Esophagus muscularis mucosa (tissue), 4 donors: ENCODE results near the gene PRSS58. TPM values are rescaled to one million over a fixed set of nuclear protein-coding genes. Genes with fewer than 3 reads are reported as not detected.

Experiments used
- DNase-seq: peaks from one replicate; pipeline ENCODE4 v3.0.0-alpha.2; 2017; ENCODE audit errors: extremely low spot score
- H3K27ac ChIP-seq, 4 donors: fragments of 200-600 bp; sonication (generic); replicated peaks in 1 of 4; 1 replicate in 3 of 4; 2 replicates in 1 of 4; pipeline ENCODE4 v1.5.1; 2016 to 2019; ENCODE audit warnings: mild to moderate bottlenecking in 1 of 4
- H3K27me3 ChIP-seq, 4 donors: fragments of 200-600 bp; sonication (generic); one replicate each; pipeline versions ENCODE4 v1.5.1 to v1.6.0; 2016 to 2019
- H3K36me3 ChIP-seq, 4 donors: fragments of 200-600 bp; sonication (generic); one replicate each; pipeline ENCODE4 v1.5.1; 2016 to 2019
- H3K4me1 ChIP-seq, 4 donors: fragments of 200-600 bp; sonication (generic); one replicate each; pipeline ENCODE4 v1.5.1; 2016 to 2019
- H3K4me3 ChIP-seq, 4 donors: fragments of 200-600 bp; sonication (generic); 1 replicate in 2 of 4; 2 replicates in 2 of 4; pipeline ENCODE4 v1.5.1; 2016 to 2019; ENCODE audit warnings: mild to moderate bottlenecking in 4 of 4, moderate library complexity in 1 of 4
- H3K9me3 ChIP-seq, 4 donors: fragments of 200-600 bp; sonication (generic); 1 replicate in 3 of 4; 2 replicates in 1 of 4; pipeline ENCODE4 v1.5.1; 2016 to 2019
- EP300 ChIP-seq: sonication (generic); formaldehyde crosslinking; IDR thresholded peaks from one replicate; pipeline ENCODE4 v1.6.1; 2017; ENCODE audit warnings: antibody characterized with exemption
- POLR2A ChIP-seq: fragments of 450-650 bp; IDR thresholded peaks from one replicate; pipeline ENCODE4 v1.6.1; 2017; ENCODE audit warnings: antibody characterized with exemption, moderate library complexity, mild to moderate bottlenecking, low read depth
- POLR2AphosphoS5 ChIP-seq, 2 donors: sonication (generic); formaldehyde crosslinking; IDR thresholded peaks; one replicate each; pipeline ENCODE4 v1.6.1; 2017; ENCODE audit warnings: antibody characterized with exemption in 2 of 2
- WGBS: methylation state at CpG from one replicate; pipeline ENCODE4 v1.1.5; 2018; 5-methylcytosine and 5-hydroxymethylcytosine counted together
- intact Hi-C: fragments of 100-400 bp; cut with DNase I; formaldehyde crosslinking; loops from one replicate; pipeline ENCODE4 v1.15.1; 2023
- total RNA-seq, 4 donors: library from RNA; depleted of rRNA; stranded (reverse); fragments of >200 nt; gene quantifications; one replicate each; pipeline versions ENCODE4 v1.1.0 to v1.2.1, GENCODE V29; 2016
- TF ChIP-seq, protein P1 (sequence below), 3 experiments: fragments of 200-600 bp in 2 of 3; fragments of 450-650 bp in 1 of 3; sonication (generic) in 2 of 3; IDR thresholded peaks; one replicate each; pipeline ENCODE4 v1.5.1; 2017 to 2019; ENCODE audit warnings: antibody characterized with exemption in 3 of 3, mild to moderate bottlenecking in 2 of 3, moderate library complexity in 1 of 3

PRSS58 gene
- total RNA-seq, 4 donors from 2014 or later: not detected

DNA sequence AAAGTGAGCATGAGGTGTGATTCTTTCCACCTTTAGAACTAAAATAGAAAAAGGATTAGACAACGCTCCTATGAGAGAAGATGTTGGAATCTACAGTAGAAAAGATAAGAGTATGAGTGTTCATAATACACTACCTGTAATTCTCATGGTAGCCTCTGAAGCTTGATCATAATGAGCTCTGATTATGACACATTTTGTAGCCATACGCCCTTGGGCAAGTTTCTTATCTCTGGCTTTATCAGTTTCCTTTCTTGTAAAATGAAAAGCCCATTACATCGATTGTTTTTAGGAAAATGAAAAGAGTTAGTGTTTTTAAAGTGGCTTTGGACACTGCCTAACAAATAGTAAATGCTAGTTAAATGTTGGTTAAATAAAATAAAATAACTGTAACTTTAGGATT is 22.4 kb upstream of the PRSS58 start:
- H3K4me1 ChIP-seq: no peaks in the 10 kb centered on the region
- H3K4me3 ChIP-seq: no peak overlapping the region
- 74% methylated on average over 3 of the region's 3 CpGs for WGBS
- intact Hi-C loops: no loop called here
- no peak for DNase-seq
- no peaks in the 10 kb centered on the region for H3K36me3 ChIP-seq
- H3K9me3 ChIP-seq: peaks cover 0 to 9% (median 4%) of the 10 kb centered on the region in 4 donors
- TF ChIP-seq POLR2A: no peak
- TF ChIP-seq POLR2AphosphoS5 (IDR thresholded peaks at IDR 0.05): no peak
- no peak for TF ChIP-seq EP300
- TF ChIP-seq, protein P1, sequence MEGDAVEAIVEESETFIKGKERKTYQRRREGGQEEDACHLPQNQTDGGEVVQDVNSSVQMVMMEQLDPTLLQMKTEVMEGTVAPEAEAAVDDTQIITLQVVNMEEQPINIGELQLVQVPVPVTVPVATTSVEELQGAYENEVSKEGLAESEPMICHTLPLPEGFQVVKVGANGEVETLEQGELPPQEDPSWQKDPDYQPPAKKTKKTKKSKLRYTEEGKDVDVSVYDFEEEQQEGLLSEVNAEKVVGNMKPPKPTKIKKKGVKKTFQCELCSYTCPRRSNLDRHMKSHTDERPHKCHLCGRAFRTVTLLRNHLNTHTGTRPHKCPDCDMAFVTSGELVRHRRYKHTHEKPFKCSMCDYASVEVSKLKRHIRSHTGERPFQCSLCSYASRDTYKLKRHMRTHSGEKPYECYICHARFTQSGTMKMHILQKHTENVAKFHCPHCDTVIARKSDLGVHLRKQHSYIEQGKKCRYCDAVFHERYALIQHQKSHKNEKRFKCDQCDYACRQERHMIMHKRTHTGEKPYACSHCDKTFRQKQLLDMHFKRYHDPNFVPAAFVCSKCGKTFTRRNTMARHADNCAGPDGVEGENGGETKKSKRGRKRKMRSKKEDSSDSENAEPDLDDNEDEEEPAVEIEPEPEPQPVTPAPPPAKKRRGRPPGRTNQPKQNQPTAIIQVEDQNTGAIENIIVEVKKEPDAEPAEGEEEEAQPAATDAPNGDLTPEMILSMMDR (IDR thresholded peaks at IDR 0.05): no peak
- no peaks in the 10 kb centered on the region for H3K27me3 ChIP-seq
- no peak overlapping the region for H3K27ac ChIP-seq

DNA sequence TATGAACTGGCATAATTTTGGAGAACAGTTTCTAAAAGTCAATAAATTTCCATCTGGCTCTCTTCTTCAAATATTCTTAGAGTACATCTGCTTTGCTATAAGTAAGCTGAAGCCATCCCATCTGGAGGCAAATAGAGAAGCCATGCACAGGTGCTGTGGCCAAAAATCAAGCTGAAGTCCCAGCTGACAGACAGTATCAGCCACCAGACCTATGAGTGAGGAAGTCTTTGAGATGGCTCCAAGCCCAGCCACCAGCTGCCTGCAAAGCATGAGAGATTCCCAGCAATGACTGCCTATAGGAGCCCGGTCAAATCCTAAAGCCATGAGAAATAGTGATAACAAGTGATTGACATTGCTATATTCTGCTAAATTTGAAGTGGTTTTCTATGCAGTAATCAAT is 21.7 kb upstream of the PRSS58 start:
- Histone ChIP-seq H3K27me3 (no peaks in the 10 kb centered on the region), H3K4me3 (no peak overlapping the region), H3K36me3 (no peaks in the 10 kb centered on the region), H3K9me3 (peaks cover 0 to 9% (median 5%) of the 10 kb centered on the region in 4 donors), H3K27ac (no peak overlapping the region), H3K4me1 (no peaks in the 10 kb centered on the region)
- DNase-seq: no peak
- no CpG with 5 or more reads among the region's 1 CpG for WGBS
- intact Hi-C loops: no loop called here
- no peak for TF ChIP-seq EP300
- no peak for TF ChIP-seq POLR2AphosphoS5 (IDR thresholded peaks at IDR 0.05)
- TF ChIP-seq, protein P1 (IDR thresholded peaks at IDR 0.05): no peak

DNA sequence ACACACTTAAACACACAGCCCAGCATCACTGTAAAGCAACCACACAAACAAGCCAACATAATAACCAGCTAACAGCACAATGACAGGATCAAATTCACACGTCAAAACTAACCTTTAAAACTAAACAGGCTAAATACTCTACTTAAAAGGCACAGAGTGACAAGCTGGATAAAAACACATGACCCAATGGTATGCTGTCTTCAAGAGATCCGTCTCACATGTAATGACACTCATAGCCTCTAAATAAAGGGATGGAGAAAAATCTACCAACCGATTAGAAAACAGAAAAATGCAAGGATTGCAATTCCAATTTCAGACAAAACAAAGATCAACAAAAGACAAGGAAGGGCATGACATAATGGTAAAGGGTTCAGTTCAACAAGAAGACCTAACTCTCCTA is 17.2 kb upstream of the PRSS58 start:
- no peak for DNase-seq
- H3K4me1 ChIP-seq: no peaks in the 10 kb centered on the region
- H3K27ac ChIP-seq: no peak overlapping the region
- peaks cover 0 to 13% (median 5%) of the 10 kb centered on the region in 4 donors for H3K9me3 ChIP-seq
- H3K36me3 ChIP-seq: no peaks in the 10 kb centered on the region
- intact Hi-C loops: no loop called here
- WGBS: 76% methylated on average over 3 of the region's 3 CpGs
- no peaks in the 10 kb centered on the region for H3K27me3 ChIP-seq
- H3K4me3 ChIP-seq: no peak overlapping the region
- TF ChIP-seq EP300: no peak
- TF ChIP-seq, protein P1 (IDR thresholded peaks at IDR 0.05): no peak
- TF ChIP-seq POLR2AphosphoS5 (IDR thresholded peaks at IDR 0.05): no peak
- TF ChIP-seq POLR2A: no peak

DNA sequence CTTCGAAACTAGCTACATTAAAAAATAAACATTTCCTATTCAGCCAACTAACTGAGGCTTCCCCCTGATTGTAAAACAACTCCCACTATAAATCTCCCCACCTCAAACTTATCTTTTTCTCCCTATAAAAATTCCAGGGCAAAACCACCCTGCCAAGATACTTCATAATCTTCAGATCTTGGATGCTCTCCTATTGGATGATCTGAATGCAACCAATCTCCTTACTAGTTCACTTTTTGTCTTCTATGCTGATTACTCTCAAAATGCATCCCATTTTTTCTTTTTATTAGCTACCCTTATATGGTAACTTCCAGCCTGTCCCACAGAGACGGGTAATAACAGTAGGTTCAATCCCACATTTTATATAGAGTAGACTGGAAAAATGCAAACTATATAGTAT is 15.0 kb upstream of the PRSS58 start:
- Histone ChIP-seq H3K36me3 (no peaks in the 10 kb centered on the region), H3K27ac (no peak overlapping the region), H3K27me3 (no peaks in the 10 kb centered on the region), H3K9me3 (peaks cover 0 to 13% (median 5%) of the 10 kb centered on the region in 4 donors), H3K4me1 (no peaks in the 10 kb centered on the region), H3K4me3 (no peak overlapping the region)
- no peak for DNase-seq
- no peak for TF ChIP-seq EP300
- TF ChIP-seq POLR2AphosphoS5 (IDR thresholded peaks at IDR 0.05): no peak
- TF ChIP-seq POLR2A: no peak
- TF ChIP-seq, protein P1 (IDR thresholded peaks at IDR 0.05): no peak
- intact Hi-C loops: no loop called here
- 56% methylated on average over 2 of the region's 2 CpGs for WGBS

DNA sequence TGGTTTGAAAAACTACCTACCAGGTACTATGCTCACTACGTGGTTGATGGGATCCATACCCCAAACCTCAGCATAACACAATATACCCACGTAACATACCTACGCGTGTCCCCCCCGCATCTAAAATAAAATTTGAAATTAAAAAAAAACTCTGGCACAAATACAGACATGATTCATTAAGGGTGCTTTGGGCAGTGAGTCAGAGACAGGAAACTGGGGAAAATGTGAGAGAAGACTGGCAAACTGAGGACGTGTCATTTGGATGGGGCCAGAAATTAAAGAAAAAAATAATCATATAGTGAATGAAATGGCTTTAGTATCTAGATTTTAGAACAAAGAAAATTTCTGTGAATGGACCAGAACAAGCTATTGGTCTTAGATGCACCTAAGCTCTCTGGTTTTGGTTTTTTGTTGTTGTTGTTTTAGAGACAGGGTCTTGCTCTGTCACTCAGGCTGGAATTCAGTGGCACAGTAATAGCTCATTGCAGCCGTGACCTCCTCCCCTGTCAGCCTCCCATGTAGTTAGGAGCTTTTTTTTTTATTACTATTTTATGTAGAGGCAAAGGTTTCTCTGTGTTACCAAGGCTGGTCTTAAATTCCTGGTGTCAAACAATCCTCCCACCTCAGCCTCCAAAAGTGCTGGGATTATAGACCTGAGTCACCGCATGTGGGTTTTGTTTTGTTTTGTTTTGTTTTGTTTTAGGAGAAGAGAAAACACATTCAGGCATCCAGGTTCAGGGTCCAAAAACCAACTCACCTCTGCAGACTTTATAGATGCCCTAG is 5.9 kb upstream of the PRSS58 start:
- H3K4me3 ChIP-seq: no peak overlapping the region
- no peaks in the 10 kb centered on the region for H3K36me3 ChIP-seq
- H3K27ac ChIP-seq: no peak overlapping the region
- H3K27me3 ChIP-seq: no peaks in the 10 kb centered on the region
- no peaks in the 10 kb centered on the region for H3K4me1 ChIP-seq
- TF ChIP-seq POLR2A (no peak), POLR2AphosphoS5 (IDR thresholded peaks at IDR 0.05) (no peak), EP300 (no peak)
- TF ChIP-seq, protein P1 (IDR thresholded peaks at IDR 0.05): no peak
- no peaks in the 10 kb centered on the region for H3K9me3 ChIP-seq
- intact Hi-C loops: no loop called here
- no peak for DNase-seq
- 72% methylated on average over 8 of the region's 8 CpGs for WGBS
